Activated T-cell treated with anti-CD3 and anti-CD28 coated beads, Interleukin-2, amount 50 U/mL, for 1 hour (primary cell): ENCODE results near the gene UTF1.

Source experiments
- DNase-seq: peaks from one replicate; pipeline ENCODE4 v3.0.0-alpha.2; 2020

UTF1 gene

GRCh38 chr10:133279326-133280226 lies 49.6 kb downstream of the UTF1 start:
- no peak for DNase-seq

DNA sequence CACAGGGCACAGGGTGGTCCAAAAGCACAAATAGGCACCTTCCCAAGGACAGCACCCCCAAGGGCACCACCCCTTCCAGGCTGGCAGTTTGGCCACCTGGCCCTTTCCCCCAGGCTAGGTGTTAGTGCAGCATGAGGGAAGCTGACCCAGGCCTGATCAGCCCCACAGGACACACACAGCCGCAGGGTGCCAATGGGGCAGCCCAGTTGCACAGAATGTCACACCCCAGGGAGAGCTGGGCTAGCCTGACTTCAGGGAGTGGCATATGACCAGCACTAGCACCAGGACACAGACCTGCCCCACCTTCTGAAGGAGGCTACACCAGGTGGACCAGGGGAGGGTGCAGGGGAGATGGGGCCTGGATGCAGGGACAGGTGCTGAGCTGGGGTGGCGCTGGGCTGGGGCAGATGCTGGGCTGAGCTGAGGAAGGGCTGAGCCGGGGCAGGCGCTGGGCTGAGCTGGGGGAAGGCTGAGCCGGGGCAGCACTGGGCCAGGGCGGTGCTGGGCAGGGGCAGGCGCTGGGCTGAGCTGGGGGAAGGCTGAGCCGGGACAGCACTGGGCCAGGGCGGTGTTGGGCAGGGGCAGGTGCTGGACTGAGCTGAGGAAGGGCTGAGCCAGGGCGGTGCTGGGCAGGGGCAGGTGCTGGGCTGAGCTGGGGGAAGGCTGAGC lies 50.5 kb downstream of the UTF1 start:
- DNase-seq = no peak

GRCh38 chr10:133281084-133281483 lies 51.1 kb downstream of the UTF1 start:
- DNase-seq = no peak
